WTC11 (cell line): Measurements from ENCODE around the gene MASP2. TPM values are rescaled to one million over a fixed set of nuclear protein-coding genes. Genes with fewer than 3 reads are reported as not detected.

ENCODE experiments used
- ATAC-seq: fragments of 200-7000 bp; cut with Tn5 transposase; 2 replicates; pipeline ENCODE4 v1.10.0; 2021; ENCODE audit warnings: mild to moderate bottlenecking, moderate library complexity
- CTCF ChIA-PET: fragments of 300-600 bp; sonication (Branson Sonifier 250); formaldehyde crosslinking; loops from one replicate; lab custom pipeline; 2021; ENCODE audit warnings: antibody characterized with exemption; lab: Charles Lee
- POLR2A ChIA-PET: fragments of 350-600 bp; sonication (Branson Sonifier 250); formaldehyde crosslinking; loops from one replicate; lab custom pipeline; 2021; ENCODE audit warnings: antibody characterized with exemption; lab: Charles Lee
- DNase-seq: peaks from one replicate; pipeline ENCODE4 v3.0.0; 2021; ENCODE audit warnings: low spot score
- H3K27ac Mint-ChIP-seq: 2 replicates; pipeline ENCODE4 v1.8.0; 2021; ENCODE audit warnings: mixed read lengths
- H3K27me3 Mint-ChIP-seq: 2 replicates; pipeline ENCODE4 v1.8.0; 2021; ENCODE audit warnings: low read depth, mild to moderate bottlenecking, moderate library complexity, mixed read lengths
- H3K36me3 Mint-ChIP-seq: 2 replicates; pipeline ENCODE4 v1.8.0; 2021; ENCODE audit warnings: mixed read lengths
- H3K4me1 Mint-ChIP-seq: 2 replicates; pipeline ENCODE4 v1.8.0; 2022; ENCODE audit warnings: mixed read lengths
- H3K4me3 Mint-ChIP-seq: 2 replicates; pipeline ENCODE4 v1.8.0; 2021; ENCODE audit warnings: mild to moderate bottlenecking, moderate library complexity, mixed read lengths
- H3K9me3 Mint-ChIP-seq: 2 replicates; pipeline ENCODE4 v1.8.0; 2021; ENCODE audit warnings: mixed read lengths
- AFF4 ChIP-seq: sonication (generic); formaldehyde crosslinking; IDR thresholded peaks from 2 replicates; pipeline ENCODE4 v1.8.1; 2023; ENCODE audit warnings: mild to moderate bottlenecking, missing genetic modification reagents, borderline replicate concordance
- ATF2 ChIP-seq: sonication (generic); formaldehyde crosslinking; IDR thresholded peaks from 2 replicates; pipeline ENCODE4 v1.8.1; 2022; ENCODE audit warnings: low read depth, missing genetic modification reagents, borderline replicate concordance
- E2F5 ChIP-seq: sonication (generic); formaldehyde crosslinking; IDR thresholded peaks from 2 replicates; pipeline ENCODE4 v1.8.1; 2022; ENCODE audit warnings: mild to moderate bottlenecking, moderate library complexity, missing genetic modification reagents
- ELF4 ChIP-seq: sonication (generic); formaldehyde crosslinking; IDR thresholded peaks from 2 replicates; pipeline ENCODE4 v1.8.1; 2022; ENCODE audit warnings: low read depth, mild to moderate bottlenecking, moderate library complexity, missing genetic modification reagents
- EMX1 ChIP-seq: fragments of 250-450 bp; sonication (Bioruptor Pico); IDR thresholded peaks from 2 replicates; pipeline ENCODE4 v1.8.0; 2021; ENCODE audit warnings: mild to moderate bottlenecking
- FOXP1 ChIP-seq: sonication (generic); formaldehyde crosslinking; IDR thresholded peaks from 2 replicates; pipeline ENCODE4 v1.8.0; 2022; ENCODE audit warnings: missing genetic modification reagents, mild to moderate bottlenecking, moderate library complexity, borderline replicate concordance
- HMGA2 ChIP-seq: fragments of 250-450 bp; sonication (Bioruptor Pico); IDR thresholded peaks from 2 replicates; pipeline ENCODE4 v1.4.0; 2021; ENCODE audit warnings: mild to moderate bottlenecking, moderate library complexity
- HMGXB4 ChIP-seq: sonication (generic); formaldehyde crosslinking; IDR thresholded peaks from 2 replicates; pipeline ENCODE4 v1.8.1; 2023; ENCODE audit warnings: mild to moderate bottlenecking, moderate library complexity, missing genetic modification reagents
- JUN ChIP-seq: sonication (generic); formaldehyde crosslinking; IDR thresholded peaks from 2 replicates; pipeline ENCODE4 v1.8.0; 2023; ENCODE audit warnings: mild to moderate bottlenecking, missing genetic modification reagents
- SMAD4 ChIP-seq: sonication (generic); formaldehyde crosslinking; IDR thresholded peaks from 2 replicates; pipeline ENCODE4 v1.8.0; 2022; ENCODE audit warnings: mild to moderate bottlenecking, missing genetic modification reagents
- TEAD4 ChIP-seq: sonication (generic); formaldehyde crosslinking; IDR thresholded peaks from 2 replicates; pipeline ENCODE4 v1.8.0; 2022; ENCODE audit warnings: mild to moderate bottlenecking, missing genetic modification reagents
- ZNF219 ChIP-seq: sonication (generic); formaldehyde crosslinking; IDR thresholded peaks from 2 replicates; pipeline ENCODE4 v1.8.0; 2023; ENCODE audit warnings: missing genetic modification reagents, mild to moderate bottlenecking, borderline replicate concordance
- ZNF317 ChIP-seq: sonication (generic); formaldehyde crosslinking; IDR thresholded peaks from 2 replicates; pipeline ENCODE4 v1.8.1; 2023; ENCODE audit warnings: low read depth, mild to moderate bottlenecking, moderate library complexity, missing genetic modification reagents, borderline replicate concordance
- ZNF425 ChIP-seq: fragments of 250-450 bp; sonication (Bioruptor Pico); conservative IDR thresholded peaks from 2 replicates; pipeline ENCODE4 v1.9.0; 2021; ENCODE audit warnings: mild to moderate bottlenecking
- total RNA-seq: library from RNA; stranded (reverse); gene quantifications from 3 replicates; pipeline ENCODE4 v1.2.3, GENCODE V29; 2021

Gene MASP2
- total RNA-seq, 1 experiment from 2014 or later: 0.57 TPM

GRCh38 chr1:11058026-11058425, 11.0 kb upstream of the MASP2 start:
- ChIA-PET POLR2A (no interaction called here), CTCF (interaction anchor here (0.7 to 3.2 kb wide), 7 partner anchors 12 to 125 kb away, joined by 3 to 41 read pairs (median 3); no protein-coding TSS in a partner anchor)
- H3K4me3 Mint-ChIP-seq: peak overlapping the region; percentile 94
- ATAC-seq: no peak
- no peak for DNase-seq
- no peak overlapping the region for H3K27ac Mint-ChIP-seq
- peaks cover 22% of the 10 kb centered on the region for H3K4me1 Mint-ChIP-seq
- no peak for TF ChIP-seq ZNF219 (CRISPR knock-in tag)
- TF ChIP-seq ZNF425 (CRISPR knock-in tag): no peak
- TF ChIP-seq SMAD4 (CRISPR knock-in tag): no peak
- no peak for TF ChIP-seq AFF4
- TF ChIP-seq FOXP1 (CRISPR knock-in tag): no peak
- TF ChIP-seq TEAD4 (CRISPR knock-in tag): no peak
- TF ChIP-seq ATF2 (CRISPR knock-in tag): no peak
- TF ChIP-seq HMGXB4 (CRISPR knock-in tag): no peak
- no peak for TF ChIP-seq HMGA2
- TF ChIP-seq ELF4: no peak
- no peak for TF ChIP-seq ZNF317
- no peaks in the 10 kb centered on the region for H3K27me3 Mint-ChIP-seq
- no peaks in the 10 kb centered on the region for H3K9me3 Mint-ChIP-seq
- H3K36me3 Mint-ChIP-seq: peaks cover 23% of the 10 kb centered on the region

GRCh38 chr1:11057477-11057876, 10.4 kb upstream of the MASP2 start:
- Mint-ChIP-seq H3K4me3 (no peak overlapping the region), H3K27me3 (no peaks in the 10 kb centered on the region), H3K36me3 (peaks cover 23% of the 10 kb centered on the region), H3K4me1 (peaks cover 26% of the 10 kb centered on the region), H3K27ac (peak overlapping the region; percentile 44; the same call in 1 of the 2 replicates), H3K9me3 (no peaks in the 10 kb centered on the region)
- ChIA-PET POLR2A (no interaction called here), CTCF (interaction anchor here (0.6 to 3.2 kb wide), 8 partner anchors 12 to 126 kb away, joined by 3 to 41 read pairs (median 3); no protein-coding TSS in a partner anchor)
- no peak for TF ChIP-seq EMX1
- no peak for TF ChIP-seq JUN (CRISPR knock-in tag)
- TF ChIP-seq E2F5 (CRISPR knock-in tag): no peak
- DNase-seq (no peak), ATAC-seq (no peak)
